ENCODE results near the gene ZNF17.

- TF ChIP-seq CTCF (IDR thresholded peaks at IDR 0.05 in 4 of 5, conservative IDR thresholded peaks at IDR 0.05 in 1 of 5) (no peak), POLR2A (IDR thresholded peaks at IDR 0.05) (no peak)
Observed at GRCh38 chr19:57437931-57438330, 27.0 kb downstream of the ZNF17 start.
